GM18909 (cell line): ENCODE results near the gene MOB3B.

Experiments used
- ATAC-seq: cut with Tn5 transposase; IDR thresholded peaks from one replicate; pipeline ENCODE4 v1.9.1; 2021; ENCODE audit warnings: mild to moderate bottlenecking; ENCODE audit not compliant: unreplicated experiment, poor library complexity

Gene MOB3B

DNA sequence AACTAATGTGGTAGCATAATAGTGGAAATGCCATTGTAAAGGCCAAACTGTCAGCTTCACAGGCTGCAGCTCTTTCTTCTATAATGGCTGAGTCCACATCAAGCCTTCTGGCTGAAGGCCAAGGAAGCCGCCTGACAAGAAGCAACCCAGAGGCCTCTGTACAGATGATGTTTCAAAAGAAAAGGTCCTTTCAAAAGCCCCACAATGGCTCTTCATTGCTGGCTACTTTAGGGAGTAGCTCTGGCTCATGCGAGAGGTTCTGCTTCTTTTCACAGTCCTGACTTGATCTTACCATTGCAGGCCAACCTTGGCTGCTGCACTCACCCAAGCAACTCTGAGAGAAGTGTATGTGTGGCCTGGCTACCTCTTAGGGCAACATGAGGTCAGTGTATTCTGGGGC, 178.2 kb downstream of the MOB3B start:
- ATAC-seq, result no peak

GRCh38 chr9:27350382-27350976, 179.1 kb downstream of the MOB3B start:
- no peak for ATAC-seq

- ATAC-seq, result no peak
Observed at GRCh38 chr9:27349698-27350080, 179.9 kb downstream of the MOB3B start.

GRCh38 chr9:27348785-27349697, 180.6 kb downstream of the MOB3B start:
- no peak for ATAC-seq

DNA sequence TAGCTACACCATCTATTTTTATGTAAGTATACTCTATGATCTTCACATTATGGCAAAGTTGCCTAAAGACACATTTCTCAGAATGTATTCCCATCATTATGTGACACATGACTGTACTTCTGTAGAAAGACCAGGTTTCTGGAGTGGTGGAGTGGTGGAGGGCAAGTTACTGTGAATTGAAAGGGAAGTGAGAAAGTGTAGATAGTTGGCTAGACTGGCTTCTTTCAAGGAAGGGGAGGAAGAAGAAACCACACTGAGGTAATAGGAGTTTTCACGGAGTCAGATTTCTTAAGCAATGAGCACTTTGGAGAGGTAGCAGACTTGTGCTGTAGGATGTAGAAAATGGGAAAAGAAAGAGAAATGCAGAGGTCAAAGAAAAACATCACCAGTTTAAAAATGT, 181.7 kb downstream of the MOB3B start:
- ATAC-seq, result no peak

GRCh38 chr9:27344776-27345175, 184.8 kb downstream of the MOB3B start:
- ATAC-seq, result no peak

DNA sequence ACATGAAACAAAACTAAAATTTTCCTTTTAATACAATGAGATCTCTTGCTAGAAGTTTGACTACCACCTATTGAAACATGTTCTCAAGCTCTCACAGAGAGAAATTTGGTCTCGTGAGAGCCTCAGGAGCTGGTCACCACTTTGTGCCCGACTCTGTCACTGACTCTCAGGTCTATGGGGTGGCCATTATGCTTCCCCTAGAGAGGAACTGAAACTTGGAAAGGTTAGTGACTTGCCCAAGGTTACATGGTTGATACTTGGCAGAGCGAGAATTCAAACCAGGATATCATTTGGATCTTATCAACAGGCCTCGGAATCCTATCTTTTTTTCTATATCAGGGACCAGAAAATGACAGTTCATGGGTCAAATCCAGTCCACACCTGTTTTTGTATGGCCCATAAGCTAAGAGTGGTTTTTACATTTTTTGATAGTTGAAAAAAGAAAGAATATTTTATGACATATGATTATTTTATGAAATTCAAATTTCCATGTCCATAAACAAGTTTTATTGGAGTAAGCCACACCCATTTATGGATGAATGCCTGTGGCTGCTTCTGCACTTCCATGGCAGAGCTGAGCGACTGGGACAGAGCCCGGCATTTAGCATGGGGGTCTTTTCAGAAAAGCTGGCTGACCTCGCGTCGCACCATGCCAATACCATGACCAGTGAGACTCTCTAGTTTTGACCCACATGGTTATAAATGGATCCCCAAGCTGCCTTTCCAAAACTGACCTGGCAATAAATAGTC, 187.9 kb downstream of the MOB3B start:
- ATAC-seq, result no peak

DNA sequence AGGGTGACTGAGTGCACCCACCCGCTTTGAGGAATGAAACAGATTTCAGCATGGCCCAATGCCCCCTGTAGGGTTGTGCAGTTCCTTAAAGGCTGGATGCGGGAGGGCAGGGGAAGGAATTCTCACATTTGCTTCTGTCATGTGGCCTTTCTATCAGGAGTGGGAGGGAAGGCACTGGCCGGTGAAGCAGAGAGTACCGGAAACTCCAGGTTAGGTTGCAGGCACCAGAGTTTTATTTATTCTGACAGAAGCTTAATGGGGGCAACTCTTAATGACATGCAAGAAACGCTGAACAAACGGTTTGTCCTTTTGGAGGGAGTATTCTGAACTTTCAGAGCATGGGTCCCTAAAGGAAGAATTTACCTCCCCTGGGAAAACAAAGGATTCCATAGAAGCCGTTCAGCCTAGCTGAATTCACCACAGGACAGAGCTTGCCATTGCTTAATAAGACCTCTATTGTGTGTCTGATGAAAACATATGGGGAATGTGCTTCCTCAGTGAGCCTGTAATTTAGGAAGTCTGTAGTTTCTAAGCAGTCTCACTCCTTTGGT, 188.6 kb downstream of the MOB3B start:
- no peak for ATAC-seq

- ATAC-seq, result no peak
Observed at GRCh38 chr9:27340285-27340674, 189.3 kb downstream of the MOB3B start.

- ATAC-seq, result no peak
Observed at GRCh38 chr9:27339661-27340284, 189.8 kb downstream of the MOB3B start.

- no peak for ATAC-seq
Observed at GRCh38 chr9:27338527-27338903, 191.1 kb downstream of the MOB3B start.

DNA sequence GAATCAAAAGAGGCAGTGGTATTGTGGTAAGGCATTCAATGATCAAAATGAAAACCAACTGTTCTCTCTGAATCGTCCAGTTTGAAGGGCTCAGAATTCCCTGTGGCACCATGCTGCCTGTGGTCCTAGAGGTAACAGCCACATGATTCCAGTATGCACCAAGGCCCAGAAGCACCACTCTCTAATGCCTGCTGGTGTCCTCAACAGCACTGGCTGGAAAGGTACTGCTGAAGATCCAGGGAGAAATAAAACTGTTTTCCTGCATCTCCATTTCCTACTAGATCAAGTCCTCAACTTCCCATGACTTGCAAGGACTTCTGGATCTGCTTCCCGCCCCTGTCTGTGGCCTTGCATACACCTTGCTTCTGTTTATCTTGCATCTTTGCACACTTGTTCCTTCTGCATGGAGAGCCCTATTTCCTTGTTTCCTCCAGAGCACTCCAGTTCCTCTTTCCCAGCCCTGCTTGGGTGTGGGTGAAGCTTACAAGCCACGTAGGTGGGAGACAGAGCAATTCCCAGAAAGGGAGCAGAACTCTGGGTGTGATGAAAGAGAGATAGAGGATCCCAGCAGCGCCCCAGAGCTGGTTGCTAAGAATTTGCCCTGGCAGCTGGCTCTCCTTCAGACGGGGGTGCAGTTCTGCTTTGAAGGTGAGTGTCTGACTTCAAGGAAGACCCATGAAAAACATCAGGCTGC, 191.6 kb downstream of the MOB3B start:
- no peak for ATAC-seq

DNA sequence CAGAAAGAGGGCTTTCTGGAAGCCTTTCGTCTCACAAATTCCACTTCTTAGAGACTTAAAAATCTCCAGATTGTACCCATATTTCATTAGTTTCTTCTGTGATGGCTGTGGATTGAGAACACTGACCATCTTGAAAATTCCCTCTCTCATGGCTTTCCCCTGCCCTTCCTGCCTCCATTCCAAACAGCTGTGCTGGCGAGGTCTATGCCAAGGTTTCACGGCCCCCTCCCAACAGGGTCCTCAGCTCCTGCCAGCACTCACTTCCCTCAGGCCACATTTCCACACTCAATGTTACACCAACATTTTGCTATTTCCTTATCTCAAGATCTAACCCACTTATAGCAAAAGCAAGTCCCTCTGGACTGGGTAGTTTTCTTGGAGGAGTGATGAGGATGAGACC, 192.4 kb downstream of the MOB3B start:
- ATAC-seq, result no peak

DNA sequence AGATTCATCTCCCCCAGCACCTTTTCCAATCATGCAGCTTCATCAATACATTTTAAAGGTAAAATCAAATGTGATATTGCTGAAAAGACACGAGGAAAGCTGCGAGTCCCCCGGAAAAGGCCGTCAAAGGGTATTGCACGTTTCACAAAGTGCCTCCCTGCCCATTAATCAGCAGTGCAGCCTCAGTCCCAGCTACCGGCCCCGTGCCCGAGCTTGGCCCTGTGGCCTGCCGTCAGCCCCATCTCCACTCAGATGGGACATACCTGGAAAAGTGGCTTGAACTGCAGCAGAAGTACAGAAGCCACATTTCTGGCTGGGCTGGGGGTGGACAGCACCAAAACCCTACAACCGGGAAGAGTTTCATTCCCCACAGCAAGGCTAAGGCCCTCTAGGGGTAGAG, 192.8 kb downstream of the MOB3B start:
- no peak for ATAC-seq

DNA sequence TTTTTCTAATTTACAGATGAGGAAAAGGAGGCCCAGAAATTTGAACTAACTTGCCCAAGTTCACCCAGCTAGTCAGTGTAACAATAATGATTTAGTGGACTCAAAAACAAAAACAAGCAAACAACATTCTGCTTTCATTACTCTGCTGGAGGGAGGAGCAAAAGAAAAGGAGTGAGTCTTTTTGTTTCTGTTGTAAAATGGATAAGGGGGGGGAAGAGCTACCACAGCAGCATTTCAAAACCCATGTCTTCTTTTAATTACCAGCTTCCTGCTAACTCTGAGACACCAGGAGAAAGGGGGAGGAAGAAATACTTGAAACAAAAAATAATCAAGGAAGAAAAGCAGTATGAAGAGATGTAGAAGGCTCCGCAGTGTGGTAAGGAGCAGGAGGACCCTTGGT, 193.5 kb downstream of the MOB3B start:
- no peak for ATAC-seq

DNA sequence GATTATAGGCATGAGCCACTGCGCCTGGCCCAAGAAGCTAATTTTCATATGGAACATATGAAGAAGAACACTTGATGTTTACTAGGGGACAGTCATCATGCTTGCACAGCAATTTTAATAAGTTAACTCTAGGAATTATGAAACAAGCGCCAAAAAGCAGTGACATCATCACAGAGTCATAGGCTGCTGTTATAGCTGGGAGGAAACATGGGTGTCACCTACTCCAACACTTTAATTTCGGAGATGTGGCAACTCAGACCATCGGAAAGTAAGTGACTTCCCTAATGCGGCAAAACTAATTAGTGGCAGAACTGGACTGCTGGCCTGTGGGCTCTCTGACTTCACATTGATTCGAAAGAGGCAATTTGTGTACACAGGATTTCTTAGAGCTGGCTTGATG, 194.5 kb downstream of the MOB3B start:
- ATAC-seq, result no peak

GRCh38 chr9:27333241-27334052, 196.2 kb downstream of the MOB3B start:
- peak; percentile 76 for ATAC-seq

DNA sequence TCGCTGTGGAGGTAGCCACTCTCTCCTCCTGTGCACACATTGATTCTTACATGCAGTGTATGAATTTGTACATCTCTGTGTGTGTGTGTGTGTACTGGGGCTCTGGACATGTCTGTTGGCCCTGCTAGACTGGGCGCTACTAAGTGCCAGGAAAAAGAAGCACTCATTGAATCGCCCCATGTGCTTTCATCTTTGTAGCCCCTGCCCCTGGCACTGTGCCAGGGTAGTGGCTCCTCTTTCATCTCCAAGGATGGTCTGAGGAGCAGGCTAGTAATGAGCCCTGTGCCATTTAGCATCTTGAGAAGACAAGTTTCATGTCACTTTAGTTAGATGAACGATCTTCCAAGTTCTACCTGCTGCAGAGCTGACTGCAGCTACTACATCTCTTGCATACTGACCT, 198.2 kb downstream of the MOB3B start:
- ATAC-seq, result no peak

DNA sequence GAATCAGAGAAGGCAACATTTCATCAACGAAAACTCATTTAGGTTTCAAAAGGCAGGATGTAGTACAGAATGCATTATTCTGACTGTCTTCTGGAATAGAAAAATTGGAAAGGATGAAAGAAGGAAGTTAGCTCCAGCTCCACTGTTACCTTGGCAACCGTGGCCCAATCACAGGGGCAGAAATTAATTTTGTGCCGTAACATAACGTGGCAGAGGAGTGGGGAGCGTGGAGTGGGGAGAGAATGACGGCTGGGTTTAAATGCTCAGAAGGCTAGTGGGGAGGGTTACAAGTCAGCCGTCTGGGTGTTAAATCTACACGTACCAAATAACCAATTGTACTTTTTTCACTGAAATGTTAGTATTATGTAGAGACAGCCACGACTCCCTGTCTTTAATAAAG, 200.3 kb downstream of the MOB3B start:
- ATAC-seq, result no peak
